NCI-H510A treated with DMSO at 0.1 percent for 48 hours (cell line): ENCODE data around the gene SEMA6C.
"Not testable (repeated sequence)": the region's sequence is repeated elsewhere in the genome, so short reads cannot be mapped to it uniquely, and the experiment has no call there.

ENCODE experiments used
- DNase-seq: peaks from one replicate; lab custom pipeline; 2025; lab: John Stamatoyannopoulos, UW

SEMA6C gene

GRCh38 chr1:151128800-151129199 lies 17.6 kb downstream of the SEMA6C start:
- DNase-seq, result no peak

- no peak for DNase-seq
Observed at GRCh38 chr1:151124763-151125403, 21.5 kb downstream of the SEMA6C start.

- DNase-seq, result no peak
Observed at GRCh38 chr1:151113877-151114276, 32.6 kb downstream of the SEMA6C start.

GRCh38 chr1:151108331-151108730 lies 38.1 kb downstream of the SEMA6C start:
- no peak for DNase-seq

GRCh38 chr1:151106894-151107293 lies 39.5 kb downstream of the SEMA6C start:
- DNase-seq, result no peak

GRCh38 chr1:151104630-151105029 lies 41.8 kb downstream of the SEMA6C start:
- no peak for DNase-seq

- no peak for DNase-seq
Observed at GRCh38 chr1:151098126-151098525, 48.3 kb downstream of the SEMA6C start.

- not testable (repeated sequence) for DNase-seq
Observed at GRCh38 chr1:151097426-151097825, 49.0 kb downstream of the SEMA6C start.

- no peak for DNase-seq
Observed at GRCh38 chr1:151085953-151086559, 60.4 kb downstream of the SEMA6C start.
